H9 (cell line): ENCODE measurements around the gene API5. TPM values are rescaled to one million over a fixed set of nuclear protein-coding genes. Genes with fewer than 3 reads are reported as not detected.

Experiments
- DNase-seq: peaks from one replicate; pipeline ENCODE4 v3.0.0-alpha.2; 2017
- H2AFZ ChIP-seq: one replicate; pipeline ENCODE4 v1.6.1; 2013; ENCODE audit warnings: mild to moderate bottlenecking, low read length, control low read depth, moderate library complexity
- H2AK5ac ChIP-seq: 2 replicates; pipeline ENCODE4 v1.6.1; 2013; ENCODE audit warnings: low read length, control low read depth, mixed read lengths; ENCODE audit not compliant: insufficient read length
- H2BK120ac ChIP-seq: one replicate; pipeline ENCODE4 v1.6.1; 2013; ENCODE audit warnings: low read depth, mild to moderate bottlenecking, low read length, control low read depth, inconsistent platforms; ENCODE audit not compliant: poor library complexity, severe bottlenecking
- H2BK12ac ChIP-seq: 2 replicates; pipeline ENCODE4 v1.6.1; 2013; ENCODE audit warnings: low read length, control low read depth, mixed read lengths, low read depth; ENCODE audit not compliant: insufficient read length
- H2BK15ac ChIP-seq: 2 replicates; pipeline ENCODE4 v1.6.1; 2013; ENCODE audit warnings: low read depth, low read length, control low read depth
- H2BK20ac ChIP-seq: one replicate; pipeline ENCODE4 v1.6.1; 2013; ENCODE audit warnings: low read depth, mild to moderate bottlenecking, low read length, control low read depth, inconsistent platforms; ENCODE audit not compliant: poor library complexity, severe bottlenecking
- H2BK5ac ChIP-seq: 2 replicates; pipeline ENCODE4 v1.6.1; 2013; ENCODE audit warnings: low read length, control low read depth, mixed read lengths; ENCODE audit not compliant: insufficient read length
- H3K14ac ChIP-seq: 2 replicates; pipeline ENCODE4 v1.6.1; 2013; ENCODE audit warnings: low read length, control low read depth; ENCODE audit not compliant: insufficient read depth
- H3K18ac ChIP-seq: 2 replicates; pipeline ENCODE4 v1.6.1; 2013; ENCODE audit warnings: low read depth, mild to moderate bottlenecking, mixed read lengths, low read length, control low read depth; ENCODE audit not compliant: insufficient read length
- H3K23ac ChIP-seq: 2 replicates; pipeline ENCODE4 v1.6.1; 2013; ENCODE audit warnings: low read length, control low read depth, mixed read lengths, low read depth; ENCODE audit not compliant: insufficient read length
- H3K23me2 ChIP-seq: 2 replicates; pipeline ENCODE4 v1.6.1; 2013; ENCODE audit warnings: low read depth, mild to moderate bottlenecking, mixed read lengths, low read length, control low read depth; ENCODE audit not compliant: insufficient read length, poor library complexity, severe bottlenecking
- H3K27ac ChIP-seq: 2 replicates; pipeline ENCODE4 v1.5.1; 2013; ENCODE audit warnings: low read length, control low read depth, mixed read lengths, low read depth; ENCODE audit not compliant: insufficient read length
- H3K27me3 ChIP-seq: 2 replicates; pipeline ENCODE4 v1.6.1; 2013; ENCODE audit warnings: low read length, control low read depth, inconsistent platforms; ENCODE audit not compliant: insufficient read depth
- H3K4ac ChIP-seq: 2 replicates; pipeline ENCODE4 v1.6.1; 2013; ENCODE audit warnings: low read depth, mild to moderate bottlenecking, control low read depth, inconsistent platforms, low read length, moderate library complexity
- H3K4me1 ChIP-seq: 2 replicates; pipeline ENCODE4 v1.6.1; 2013; ENCODE audit warnings: low read length, control low read depth, inconsistent platforms; ENCODE audit not compliant: insufficient read depth
- H3K4me2 ChIP-seq: 2 replicates; pipeline ENCODE4 v1.6.1; 2013; ENCODE audit warnings: low read length, control low read depth, mixed read lengths; ENCODE audit not compliant: insufficient read length, insufficient read depth
- H3K56ac ChIP-seq: 2 replicates; pipeline ENCODE4 v1.6.1; 2013; ENCODE audit warnings: low read depth, mild to moderate bottlenecking, mixed read lengths, low read length, control low read depth; ENCODE audit not compliant: insufficient read length
- H3K79me1 ChIP-seq: 2 replicates; pipeline ENCODE4 v1.6.1; 2013; ENCODE audit warnings: low read depth, mild to moderate bottlenecking, moderate library complexity, low read length, control low read depth, inconsistent platforms; ENCODE audit not compliant: insufficient read depth, poor library complexity, severe bottlenecking
- H3K79me2 ChIP-seq: 2 replicates; pipeline ENCODE4 v1.6.1; 2013; ENCODE audit warnings: low read length, control low read depth, inconsistent platforms; ENCODE audit not compliant: insufficient read depth
- H3K9ac ChIP-seq: 2 replicates; pipeline ENCODE4 v1.6.1; 2013; ENCODE audit warnings: low read length, control low read depth, mixed read lengths; ENCODE audit not compliant: insufficient read length; ENCODE audit errors: extremely low read depth
- H3K9me3 ChIP-seq: one replicate; pipeline ENCODE4 v1.6.1; 2013; ENCODE audit warnings: low read depth, low read length, inconsistent platforms; ENCODE audit not compliant: control insufficient read depth
- H3T11ph ChIP-seq: one replicate; pipeline ENCODE4 v1.6.1; 2013; ENCODE audit warnings: mild to moderate bottlenecking, low read length, control low read depth, inconsistent platforms
- H4K20me1 ChIP-seq: one replicate; pipeline ENCODE4 v1.6.1; 2013; ENCODE audit not compliant: control insufficient read depth, insufficient read length, insufficient read depth
- H4K5ac ChIP-seq: 2 replicates; pipeline ENCODE4 v1.6.1; 2013; ENCODE audit warnings: low read depth, mild to moderate bottlenecking, mixed read lengths, low read length, control low read depth; ENCODE audit not compliant: insufficient read length
- H4K8ac ChIP-seq: replicated peaks from 2 replicates; pipeline ENCODE4 v1.6.1; 2013; ENCODE audit warnings: low read length, control low read depth, mixed read lengths, low read depth; ENCODE audit not compliant: insufficient read length
- H4K91ac ChIP-seq: 2 replicates; pipeline ENCODE4 v1.6.1; 2013; ENCODE audit warnings: low read depth, mild to moderate bottlenecking, moderate library complexity, mixed read lengths, low read length, control low read depth; ENCODE audit not compliant: insufficient read length
- H3K27ac Mint-ChIP-seq, 3 experiments: 2 replicates in 2 of 3; 3 replicates in 1 of 3; pipeline ENCODE4 v1.8.0; 2020 to 2021; ENCODE audit warnings: mixed read lengths in 3 of 3, mild to moderate bottlenecking in 1 of 3, moderate library complexity in 1 of 3
- H3K27me3 Mint-ChIP-seq: 2 replicates; pipeline ENCODE4 v1.8.0; 2021; ENCODE audit warnings: low read depth, mild to moderate bottlenecking, moderate library complexity, mixed read lengths
- H3K36me3 Mint-ChIP-seq, 3 experiments: 2 replicates in 2 of 3; 3 replicates in 1 of 3; pipeline ENCODE4 v1.8.0; 2020 to 2021; ENCODE audit warnings: low read depth in 3 of 3, mixed read lengths in 3 of 3; ENCODE audit not compliant: insufficient read depth in 1 of 3
- H3K4me1 Mint-ChIP-seq, 2 experiments: 2 replicates each; pipeline ENCODE4 v1.8.0; 2020; ENCODE audit warnings: mixed read lengths in 2 of 2
- H3K4me3 Mint-ChIP-seq, 2 experiments: 2 replicates in 1 of 2; 3 replicates in 1 of 2; pipeline ENCODE4 v1.8.0; 2020 to 2021; ENCODE audit warnings: mild to moderate bottlenecking in 2 of 2, mixed read lengths in 2 of 2, moderate library complexity in 1 of 2
- H3K9me3 Mint-ChIP-seq, 2 experiments: 2 replicates in 1 of 2; 3 replicates in 1 of 2; pipeline ENCODE4 v1.8.0; 2020; ENCODE audit warnings: mild to moderate bottlenecking in 2 of 2, mixed read lengths in 2 of 2, moderate library complexity in 1 of 2
- WGBS: extraction: QIAGEN DNeasy Blood & Tissue Kit; methylation state at CpG from one replicate; pipeline ENCODE4 v1.1.7; 2013; ENCODE audit warnings: missing lambda C conversion rate, low lambda C conversion rate, mixed read lengths; ENCODE audit not compliant: insufficient read length; ENCODE audit errors: extremely low coverage; 5-methylcytosine and 5-hydroxymethylcytosine counted together
- total RNA-seq: library from RNA; stranded (reverse); gene quantifications from 2 replicates; pipeline ENCODE4 v1.2.1, GENCODE V29; 2021
- TF ChIP-seq, protein P1 (sequence below): fragments of 200-600 bp; sonication (generic); conservative IDR thresholded peaks from 3 replicates; pipeline ENCODE4 v1.8.0; 2021; ENCODE audit warnings: antibody characterized with exemption, mild to moderate bottlenecking

Gene API5
- total RNA-seq, 1 experiment from 2014 or later, result 147 TPM

DNA sequence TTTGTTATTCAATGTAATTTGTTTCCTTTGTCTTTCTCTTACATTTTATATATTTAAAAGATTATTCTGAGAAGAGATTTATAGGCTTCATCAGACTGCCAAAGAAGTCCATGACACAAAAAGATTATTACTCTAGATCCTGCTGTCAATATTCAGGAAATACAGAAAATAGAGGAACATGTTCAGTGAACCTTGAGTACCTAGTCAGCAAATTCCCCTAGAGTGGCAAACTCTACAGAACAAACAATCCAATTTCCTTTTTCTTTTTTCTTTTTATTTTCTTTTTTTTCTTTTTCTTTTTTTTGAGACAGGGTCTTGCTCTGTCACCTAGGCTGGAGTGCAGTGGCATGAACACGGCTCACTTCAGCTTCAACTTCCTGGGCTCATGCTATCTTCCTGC lies 70.8 kb downstream of the API5 start:
- H3K9ac ChIP-seq, result no peak overlapping the region
- no peak overlapping the region for H2BK20ac ChIP-seq
- H3K23me2 ChIP-seq, result no peaks in the 10 kb centered on the region
- H2AFZ ChIP-seq, result no peak overlapping the region
- no peaks in the 10 kb centered on the region for H3K9me3 Mint-ChIP-seq
- no peaks in the 10 kb centered on the region for H3K27me3 Mint-ChIP-seq
- no peaks in the 10 kb centered on the region for H4K20me1 ChIP-seq
- H4K8ac ChIP-seq, result no peak overlapping the region
- no peak overlapping the region for H3K4me3 Mint-ChIP-seq
- no peak overlapping the region for H3K18ac ChIP-seq
- H2AK5ac ChIP-seq, result no peak overlapping the region
- no peak overlapping the region for H2BK15ac ChIP-seq
- no peak overlapping the region for H4K5ac ChIP-seq
- no peak overlapping the region for H2BK120ac ChIP-seq
- H3T11ph ChIP-seq, result no peak overlapping the region
- H3K27me3 ChIP-seq, result no peaks in the 10 kb centered on the region
- no CpG with 5 or more reads among the region's 1 CpG for WGBS
- peaks cover 3% of the 10 kb centered on the region; the same call in 1 of the 2 replicates for H3K4me1 ChIP-seq
- H3K23ac ChIP-seq, result no peak overlapping the region
- H3K56ac ChIP-seq, result no peak overlapping the region
- H4K91ac ChIP-seq, result no peak overlapping the region
- H3K79me2 ChIP-seq, result no peaks in the 10 kb centered on the region
- H3K4me2 ChIP-seq, result no peak overlapping the region
- peak overlapping the region in 1 of 3 experiments; percentile 68; a peak in 1 of 7 replicates for H3K27ac Mint-ChIP-seq
- H3K9me3 ChIP-seq, result no peaks in the 10 kb centered on the region
- H3K36me3 Mint-ChIP-seq, result peaks cover 5 to 18% (median 17%) of the 10 kb centered on the region in 3 experiments; a peak in 5 of 7 replicates
- no peak overlapping the region for H2BK5ac ChIP-seq
- no peak overlapping the region for H3K4ac ChIP-seq
- TF ChIP-seq, protein P1, sequence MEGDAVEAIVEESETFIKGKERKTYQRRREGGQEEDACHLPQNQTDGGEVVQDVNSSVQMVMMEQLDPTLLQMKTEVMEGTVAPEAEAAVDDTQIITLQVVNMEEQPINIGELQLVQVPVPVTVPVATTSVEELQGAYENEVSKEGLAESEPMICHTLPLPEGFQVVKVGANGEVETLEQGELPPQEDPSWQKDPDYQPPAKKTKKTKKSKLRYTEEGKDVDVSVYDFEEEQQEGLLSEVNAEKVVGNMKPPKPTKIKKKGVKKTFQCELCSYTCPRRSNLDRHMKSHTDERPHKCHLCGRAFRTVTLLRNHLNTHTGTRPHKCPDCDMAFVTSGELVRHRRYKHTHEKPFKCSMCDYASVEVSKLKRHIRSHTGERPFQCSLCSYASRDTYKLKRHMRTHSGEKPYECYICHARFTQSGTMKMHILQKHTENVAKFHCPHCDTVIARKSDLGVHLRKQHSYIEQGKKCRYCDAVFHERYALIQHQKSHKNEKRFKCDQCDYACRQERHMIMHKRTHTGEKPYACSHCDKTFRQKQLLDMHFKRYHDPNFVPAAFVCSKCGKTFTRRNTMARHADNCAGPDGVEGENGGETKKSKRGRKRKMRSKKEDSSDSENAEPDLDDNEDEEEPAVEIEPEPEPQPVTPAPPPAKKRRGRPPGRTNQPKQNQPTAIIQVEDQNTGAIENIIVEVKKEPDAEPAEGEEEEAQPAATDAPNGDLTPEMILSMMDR, result no peak
- no peak for DNase-seq
- peaks cover 4% of the 10 kb centered on the region for H3K79me1 ChIP-seq
- no peak overlapping the region for H2BK12ac ChIP-seq
- H3K27ac ChIP-seq, result no peak overlapping the region
- no peak overlapping the region for H3K14ac ChIP-seq
- H3K4me1 Mint-ChIP-seq, result peaks cover 10 to 12% of the 10 kb centered on the region in 2 experiments
